Astrocyte (in vitro differentiated cells and primary cell): ENCODE results near the gene MAPKAP1. TPM values are rescaled to one million over a fixed set of nuclear protein-coding genes. Genes with fewer than 3 reads are reported as not detected.

Experiments used
- DNase-seq: peaks from one replicate; pipeline ENCODE4 v3.0.0-alpha.2; 2010; ENCODE audit warnings: low read depth
- FAIRE-seq: peaks from 2 replicates; lab custom pipeline; 2011; peaks lifted over from hg19 to GRCh38; lab: Jason Lieb, UNC
- H2AFZ ChIP-seq: 2 replicates; pipeline ENCODE4 v1.6.0; 2012; ENCODE audit warnings: low read depth, low read length, inconsistent platforms
- H3K27ac ChIP-seq: 2 replicates; pipeline ENCODE4 v1.5.1; 2011; ENCODE audit warnings: low read depth, low read length, inconsistent platforms
- H3K27me3 ChIP-seq: 2 replicates; pipeline ENCODE4 v1.6.0; 2011; ENCODE audit warnings: low read length, inconsistent platforms; ENCODE audit not compliant: insufficient read depth
- H3K36me3 ChIP-seq: 2 replicates; pipeline ENCODE4 v1.5.1; 2011; ENCODE audit warnings: low read length, inconsistent platforms; ENCODE audit not compliant: insufficient read depth
- H3K4me1 ChIP-seq: 2 replicates; pipeline ENCODE4 v1.5.1; 2011; ENCODE audit warnings: low read length, inconsistent platforms; ENCODE audit not compliant: insufficient read depth
- H3K4me2 ChIP-seq: 2 replicates; pipeline ENCODE4 v1.6.0; 2012; ENCODE audit warnings: low read length, inconsistent platforms
- H3K4me3 ChIP-seq: 2 replicates; pipeline ENCODE4 v1.5.1; 2011; ENCODE audit warnings: low read depth, mild to moderate bottlenecking, low read length, inconsistent platforms; ENCODE audit not compliant: insufficient read depth
- H3K79me2 ChIP-seq: 2 replicates; pipeline ENCODE4 v1.6.0; 2012; ENCODE audit warnings: mild to moderate bottlenecking, low read length, inconsistent platforms; ENCODE audit not compliant: insufficient read depth
- H3K9ac ChIP-seq: 2 replicates; pipeline ENCODE4 v1.6.0; 2012; ENCODE audit warnings: mild to moderate bottlenecking, low read length, inconsistent platforms
- H3K9me3 ChIP-seq: 2 replicates; pipeline ENCODE4 v1.5.1; 2012; ENCODE audit warnings: low read depth, mild to moderate bottlenecking, low read length, inconsistent platforms; ENCODE audit not compliant: insufficient read depth
- H4K20me1 ChIP-seq: 2 replicates; pipeline ENCODE4 v1.6.0; 2012; ENCODE audit warnings: low read length, inconsistent platforms; ENCODE audit not compliant: insufficient read depth
- H3K27ac Mint-ChIP-seq: one replicate; pipeline ENCODE4 v1.8.0; 2021; ENCODE audit warnings: mild to moderate bottlenecking, mixed read lengths; ENCODE audit not compliant: unreplicated experiment
- H3K27me3 Mint-ChIP-seq: one replicate; pipeline ENCODE4 v1.8.0; 2021; ENCODE audit warnings: low read depth, mixed read lengths; ENCODE audit not compliant: unreplicated experiment
- H3K36me3 Mint-ChIP-seq: one replicate; pipeline ENCODE4 v1.8.0; 2021; ENCODE audit warnings: low read depth, mixed read lengths; ENCODE audit not compliant: unreplicated experiment
- H3K4me1 Mint-ChIP-seq: one replicate; pipeline ENCODE4 v1.8.0; 2021; ENCODE audit warnings: low read depth, mixed read lengths; ENCODE audit not compliant: unreplicated experiment
- H3K4me3 Mint-ChIP-seq: one replicate; pipeline ENCODE4 v1.8.0; 2021; ENCODE audit warnings: mild to moderate bottlenecking, moderate library complexity, mixed read lengths; ENCODE audit not compliant: unreplicated experiment
- H3K9me3 Mint-ChIP-seq: one replicate; pipeline ENCODE4 v1.8.0; 2021; ENCODE audit warnings: mild to moderate bottlenecking, mixed read lengths; ENCODE audit not compliant: unreplicated experiment
- CTCF ChIP-seq: IDR thresholded peaks from 2 replicates; pipeline ENCODE4 v1.5.1; 2011; ENCODE audit warnings: low read depth, mild to moderate bottlenecking, inconsistent platforms, low read length, moderate library complexity; ENCODE audit not compliant: insufficient read depth
- EZH2 ChIP-seq: IDR thresholded peaks from 2 replicates; pipeline ENCODE4 v1.6.1; 2012; ENCODE audit warnings: mild to moderate bottlenecking, low read length, inconsistent platforms; ENCODE audit not compliant: insufficient read depth
- total RNA-seq: library from RNA; stranded (reverse); gene quantifications from 2 replicates; pipeline ENCODE4 v1.2.1, GENCODE V29; 2021

The MAPKAP1 gene
- total RNA-seq, 1 donor from 2014 or later, result 109 TPM

DNA sequence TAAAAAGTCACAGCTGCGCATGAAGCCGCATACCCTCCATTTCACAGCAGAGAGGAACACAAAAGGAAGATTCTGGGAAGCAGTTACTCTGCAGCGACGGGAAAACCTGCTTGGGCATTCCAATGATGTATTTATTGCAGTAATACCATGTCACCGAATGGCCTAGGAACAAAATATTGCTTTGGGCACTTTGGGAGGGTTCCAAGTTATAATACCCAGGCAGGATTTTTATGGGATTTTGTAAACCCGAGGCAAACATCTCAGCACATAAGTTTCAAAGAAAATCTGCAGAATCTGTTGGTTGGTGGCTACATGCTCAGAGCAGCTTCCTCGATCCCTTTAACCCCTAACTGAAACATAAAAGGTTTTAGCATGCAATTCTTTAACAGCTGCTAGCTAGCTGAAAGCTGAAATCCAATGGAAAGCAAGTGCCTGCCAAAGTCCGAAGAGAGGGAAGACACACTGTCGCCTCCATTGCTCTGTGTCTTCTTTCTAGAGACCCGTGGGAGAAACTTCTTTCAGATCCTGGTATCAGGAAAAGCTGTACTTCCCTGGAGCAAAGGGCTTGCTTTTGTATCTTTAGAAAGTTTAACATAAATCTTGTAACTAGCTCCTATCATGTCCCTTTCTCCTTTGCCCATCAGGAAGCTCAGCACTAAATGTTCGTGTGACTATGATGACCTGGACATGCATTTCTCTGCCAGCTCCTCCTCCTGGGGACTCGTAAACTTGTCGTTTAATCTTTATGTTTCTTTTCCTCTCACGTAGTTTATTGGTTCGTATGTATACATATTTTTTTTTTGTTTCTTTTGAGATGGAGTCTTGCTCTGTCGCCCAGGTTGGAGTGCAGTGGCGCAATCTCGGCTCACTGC, 195.0 kb downstream of the MAPKAP1 start:
- DNase-seq (no peak), FAIRE-seq (no peak)
- Mint-ChIP-seq H3K9me3 (no peaks in the 10 kb centered on the region), H3K36me3 (peaks cover 2% of the 10 kb centered on the region), H3K4me1 (peaks cover 22% of the 10 kb centered on the region), H3K27me3 (no peaks in the 10 kb centered on the region), H3K4me3 (no peak overlapping the region), H3K27ac (no peak overlapping the region)
- Histone ChIP-seq H3K36me3 (no peaks in the 10 kb centered on the region), H3K4me3 (no peak overlapping the region), H2AFZ (no peak overlapping the region), H4K20me1 (no peaks in the 10 kb centered on the region), H3K4me1 (peaks cover 16% of the 10 kb centered on the region), H3K9me3 (no peaks in the 10 kb centered on the region), H3K4me2 (no peak overlapping the region), H3K79me2 (peaks cover 6% of the 10 kb centered on the region), H3K27ac (no peak overlapping the region), H3K27me3 (no peaks in the 10 kb centered on the region), H3K9ac (no peak overlapping the region)
- TF ChIP-seq CTCF (no peak), EZH2 (no peak)

- H3K4me1 Mint-ChIP-seq, result peaks cover 20% of the 10 kb centered on the region
Observed at GRCh38 chr9:125510980-125511379, 196.0 kb downstream of the MAPKAP1 start.

More at GRCh38 chr9:125510980-125511379, 196.0 kb downstream of the MAPKAP1 start:
- FAIRE-seq, result no peak
- DNase-seq, result no peak
- Histone ChIP-seq H3K79me2 (peaks cover 6% of the 10 kb centered on the region), H3K4me1 (peaks cover 16% of the 10 kb centered on the region), H3K27me3 (no peaks in the 10 kb centered on the region), H3K9ac (no peak overlapping the region), H3K36me3 (no peaks in the 10 kb centered on the region), H3K9me3 (no peaks in the 10 kb centered on the region), H2AFZ (no peak overlapping the region), H3K27ac (no peak overlapping the region), H4K20me1 (no peaks in the 10 kb centered on the region), H3K4me2 (no peak overlapping the region), H3K4me3 (no peak overlapping the region)
- no peak overlapping the region for H3K27ac Mint-ChIP-seq
- H3K27me3 Mint-ChIP-seq, result no peaks in the 10 kb centered on the region
- H3K36me3 Mint-ChIP-seq, result no peaks in the 10 kb centered on the region
- no peak overlapping the region for H3K4me3 Mint-ChIP-seq
- H3K9me3 Mint-ChIP-seq, result no peaks in the 10 kb centered on the region
- no peak for TF ChIP-seq CTCF
- TF ChIP-seq EZH2, result no peak
